Fibroblast of skin of left biceps (primary cell): ENCODE results near the gene CDHR3.

Experiments used
- DNase-seq, 2 experiments: peaks; one replicate each; pipeline ENCODE4 v3.0.0-alpha.2; 2013; ENCODE audit warnings: low read depth in 2 of 2

The CDHR3 gene

GRCh38 chr7:106065575-106066500 is 102.8 kb downstream of the CDHR3 start:
- DNase-seq, result no peak

GRCh38 chr7:106067678-106068077 is 104.6 kb downstream of the CDHR3 start:
- DNase-seq, result no peak

- no peak for DNase-seq
Measured at GRCh38 chr7:106068538-106068961, 105.5 kb downstream of the CDHR3 start.

- DNase-seq, result no peak
Measured at GRCh38 chr7:106068986-106069385, 105.9 kb downstream of the CDHR3 start.

GRCh38 chr7:106069471-106070200 is 106.6 kb downstream of the CDHR3 start:
- DNase-seq, result no peak

GRCh38 chr7:106070201-106070551 is 107.1 kb downstream of the CDHR3 start:
- DNase-seq, result no peak

- no peak for DNase-seq
Measured at GRCh38 chr7:106070567-106071254, 107.6 kb downstream of the CDHR3 start.

GRCh38 chr7:106071356-106071998 is 108.4 kb downstream of the CDHR3 start:
- DNase-seq, result no peak

GRCh38 chr7:106071999-106072714 is 109.1 kb downstream of the CDHR3 start:
- no peak for DNase-seq

- DNase-seq, result no peak
Measured at GRCh38 chr7:106072715-106073091, 109.6 kb downstream of the CDHR3 start.

GRCh38 chr7:106073701-106074100 is 110.6 kb downstream of the CDHR3 start:
- DNase-seq, result no peak

- no peak for DNase-seq
Measured at GRCh38 chr7:106074257-106074656, 111.2 kb downstream of the CDHR3 start.

- DNase-seq, result no peak
Measured at GRCh38 chr7:106075937-106076336, 112.9 kb downstream of the CDHR3 start.

GRCh38 chr7:106076537-106076936 is 113.5 kb downstream of the CDHR3 start:
- DNase-seq, result no peak

GRCh38 chr7:106080300-106080987 is 117.4 kb downstream of the CDHR3 start:
- no peak for DNase-seq

- no peak for DNase-seq
Measured at GRCh38 chr7:106082087-106082854, 119.2 kb downstream of the CDHR3 start.
